ENCODE data around the gene IKBKE. TPM values are rescaled to one million over a fixed set of nuclear protein-coding genes. Genes with fewer than 3 reads are reported as not detected.
A peak's percentile ranks its signal among the peaks of the same experiment; 100 is the strongest.

Gene IKBKE
- total and polyA plus RNA-seq, 11 donors, result 0.27 to 10.8 (median 1.1) TPM

GRCh38 chr1:206507284-206508129, 37.2 kb downstream of the IKBKE start, which contains the start of gene RASSF5:
Gene RASSF5 (plus strand): TSS chr1:206507531. CDS start chr1:206507603, 72 bp downstream.
- Histone ChIP-seq H3K36me3 (no peaks in the 10 kb centered on the region), H3K27me3 (peaks cover 0 to 32% (median 0%) of the 10 kb centered on the region in 9 donors), H3K4me1 (peaks cover 0 to 74% (median 31%) of the 10 kb centered on the region in 12 donors), H3K9me3 (no peaks in the 10 kb centered on the region), H3K4me3 (peak within 1 kb of the TSS; percentile 49 to 81 (median 66)), H3K27ac (peak within 1 kb of the TSS in 5 of 12 donors; percentile 17 to 45 (median 34))
- intact Hi-C loops (cut with DNase I), result loop anchor here in 2 of 10 donors (5.0 kb wide), 1 partner anchor 35 kb away; no protein-coding TSS in a partner anchor
- ATAC-seq (peak; percentile 76 to 87 (median 86)), DNase-seq (peak; percentile 82 to 90 (median 85))
- peak in 1 of 2 donors; percentile 48 for TF ChIP-seq POLR2A (IDR thresholded peaks at IDR 0.05)
- TF ChIP-seq CTCF (IDR thresholded peaks at IDR 0.05), result no peak
- WGBS, 4 donors, result 2 to 11% (median 4%) methylated on average over 37 to 97 of the region's 97 CpGs

- intact Hi-C loops (cut with DNase I), result loop anchor here in 2 of 10 donors (5.0 kb wide), 1 partner anchor 34 kb away; no protein-coding TSS in a partner anchor
- H3K4me3 ChIP-seq, result peak overlapping the region; percentile 49 to 81 (median 66)
- no peak overlapping the region for H3K27ac ChIP-seq
- H3K9me3 ChIP-seq, result no peaks in the 10 kb centered on the region
- H3K36me3 ChIP-seq, result no peaks in the 10 kb centered on the region
- TF ChIP-seq CTCF (IDR thresholded peaks at IDR 0.05) (no peak), POLR2A (IDR thresholded peaks at IDR 0.05) (no peak)
- H3K4me1 ChIP-seq, result peaks cover 0 to 75% (median 36%) of the 10 kb centered on the region in 12 donors
- WGBS, 4 donors, result 59 to 61% (median 60%) methylated on average over 13 to 15 of the region's 15 CpGs
- peak in 1 of 5 donors; percentile 21 for DNase-seq
- no peak for ATAC-seq
- H3K27me3 ChIP-seq, result peaks cover 0 to 32% (median 0%) of the 10 kb centered on the region in 9 donors
Measured at GRCh38 chr1:206508130-206508889, 38.0 kb downstream of the IKBKE start.

GRCh38 chr1:206508956-206509355, 38.7 kb downstream of the IKBKE start:
- DNase-seq (peak in 2 of 5 donors; percentile 17 to 30), ATAC-seq (no peak)
- peak overlapping the region in 4 of 12 donors; percentile 62 to 81 (median 70) for H3K4me3 ChIP-seq
- no peaks in the 10 kb centered on the region for H3K9me3 ChIP-seq
- H3K27me3 ChIP-seq, result peaks cover 0 to 32% (median 0%) of the 10 kb centered on the region in 9 donors
- no peak for TF ChIP-seq CTCF (IDR thresholded peaks at IDR 0.05)
- no peak for TF ChIP-seq POLR2A (IDR thresholded peaks at IDR 0.05)
- H3K36me3 ChIP-seq, result no peaks in the 10 kb centered on the region
- intact Hi-C loops (cut with DNase I), result loop anchor here in 2 of 10 donors (5.0 kb wide), 1 partner anchor 33 kb away; no protein-coding TSS in a partner anchor
- peaks cover 0 to 72% (median 34%) of the 10 kb centered on the region in 12 donors for H3K4me1 ChIP-seq
- no peak overlapping the region for H3K27ac ChIP-seq
- WGBS, 4 donors, result 39 to 52% (median 43%) methylated on average over 6 of the region's 6 CpGs

Measured in heart left ventricle (tissue), 16 donors.